GM18870 (cell line): ENCODE results near the gene C14orf132.

Experiments
- ATAC-seq: cut with Tn5 transposase; IDR thresholded peaks from one replicate; pipeline ENCODE4 v1.9.1; 2021; ENCODE audit warnings: moderate library complexity; ENCODE audit not compliant: unreplicated experiment

C14orf132 gene

GRCh38 chr14:96081767-96082400 lies 42.7 kb downstream of the C14orf132 start:
- ATAC-seq = no peak

GRCh38 chr14:96082420-96083300 lies 43.5 kb downstream of the C14orf132 start:
- no peak for ATAC-seq

GRCh38 chr14:96083667-96084320 lies 44.6 kb downstream of the C14orf132 start:
- no peak for ATAC-seq

- ATAC-seq = no peak
Observed at GRCh38 chr14:96084796-96085195, 45.6 kb downstream of the C14orf132 start.

- ATAC-seq = no peak
Observed at GRCh38 chr14:96085369-96085768, 46.2 kb downstream of the C14orf132 start.

- no peak for ATAC-seq
Observed at GRCh38 chr14:96086032-96086431, 46.9 kb downstream of the C14orf132 start.

- ATAC-seq = no peak
Observed at GRCh38 chr14:96086574-96087077, 47.5 kb downstream of the C14orf132 start.

GRCh38 chr14:96088074-96088473 lies 48.9 kb downstream of the C14orf132 start:
- ATAC-seq = no peak

- no peak for ATAC-seq
Observed at GRCh38 chr14:96088481-96088880, 49.3 kb downstream of the C14orf132 start.

- ATAC-seq = no peak
Observed at GRCh38 chr14:96088911-96089310, 49.7 kb downstream of the C14orf132 start.

GRCh38 chr14:96089401-96089800 lies 50.2 kb downstream of the C14orf132 start:
- no peak for ATAC-seq

GRCh38 chr14:96090441-96091148 lies 51.4 kb downstream of the C14orf132 start:
- ATAC-seq = no peak

- ATAC-seq = no peak
Observed at GRCh38 chr14:96091149-96091693, 52.1 kb downstream of the C14orf132 start.

GRCh38 chr14:96091941-96092411 lies 52.8 kb downstream of the C14orf132 start:
- ATAC-seq = no peak

- no peak for ATAC-seq
Observed at GRCh38 chr14:96092936-96093335, 53.8 kb downstream of the C14orf132 start.

GRCh38 chr14:96094211-96094610 lies 55.0 kb downstream of the C14orf132 start:
- no peak for ATAC-seq

GRCh38 chr14:96094656-96095055 lies 55.5 kb downstream of the C14orf132 start:
- ATAC-seq = no peak

GRCh38 chr14:96095058-96095457 lies 55.9 kb downstream of the C14orf132 start:
- ATAC-seq = no peak

- no peak for ATAC-seq
Observed at GRCh38 chr14:96095581-96096476, 56.7 kb downstream of the C14orf132 start.
